ENCODE data around the gene ROBO1. TPM values are rescaled to one million over a fixed set of nuclear protein-coding genes. Genes with fewer than 3 reads are reported as not detected.

ROBO1 gene
- total RNA-seq, 1 donor from 2014 or later = 182 TPM

DNA sequence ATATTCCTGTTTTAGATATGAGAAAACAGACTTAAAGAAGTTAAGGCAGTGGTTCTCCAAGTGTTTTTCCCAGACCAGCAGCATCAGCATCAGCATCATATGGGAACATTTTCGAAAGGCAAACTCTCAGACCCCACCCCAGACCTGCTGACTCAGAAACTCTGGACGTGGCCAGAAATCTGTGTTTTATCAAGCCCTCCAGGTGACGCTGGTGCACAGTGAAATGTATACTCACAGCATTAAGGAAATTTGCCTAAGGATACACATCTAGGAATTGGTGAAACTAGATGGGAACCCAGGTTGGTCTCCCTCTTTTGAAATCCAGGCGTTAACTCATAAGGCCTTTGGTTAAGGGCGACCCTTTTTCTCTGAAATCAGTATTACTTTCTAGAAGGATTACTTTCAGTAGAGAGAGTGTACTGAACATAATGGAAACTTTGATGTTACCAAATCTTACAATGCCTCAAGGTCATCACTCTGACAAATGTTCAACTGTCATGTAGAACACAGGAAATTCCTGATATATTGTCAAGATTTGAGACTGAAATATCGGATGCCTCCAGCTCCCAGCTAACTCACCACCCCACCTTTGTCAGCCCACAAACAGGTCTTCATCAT is 910.2 kb downstream of the ROBO1 start:
- Mint-ChIP-seq H3K27me3 (peaks cover 18% of the 10 kb centered on the region), H3K9me3 (peaks cover 4% of the 10 kb centered on the region), H3K27ac (no peak overlapping the region), H3K4me1 (ENCODE audit: unreplicated experiment) (peaks cover 30% of the 10 kb centered on the region), H3K4me3 (peak overlapping the region; percentile 43), H3K36me3 (peaks cover 13% of the 10 kb centered on the region)
- TF ChIP-seq, protein P1, sequence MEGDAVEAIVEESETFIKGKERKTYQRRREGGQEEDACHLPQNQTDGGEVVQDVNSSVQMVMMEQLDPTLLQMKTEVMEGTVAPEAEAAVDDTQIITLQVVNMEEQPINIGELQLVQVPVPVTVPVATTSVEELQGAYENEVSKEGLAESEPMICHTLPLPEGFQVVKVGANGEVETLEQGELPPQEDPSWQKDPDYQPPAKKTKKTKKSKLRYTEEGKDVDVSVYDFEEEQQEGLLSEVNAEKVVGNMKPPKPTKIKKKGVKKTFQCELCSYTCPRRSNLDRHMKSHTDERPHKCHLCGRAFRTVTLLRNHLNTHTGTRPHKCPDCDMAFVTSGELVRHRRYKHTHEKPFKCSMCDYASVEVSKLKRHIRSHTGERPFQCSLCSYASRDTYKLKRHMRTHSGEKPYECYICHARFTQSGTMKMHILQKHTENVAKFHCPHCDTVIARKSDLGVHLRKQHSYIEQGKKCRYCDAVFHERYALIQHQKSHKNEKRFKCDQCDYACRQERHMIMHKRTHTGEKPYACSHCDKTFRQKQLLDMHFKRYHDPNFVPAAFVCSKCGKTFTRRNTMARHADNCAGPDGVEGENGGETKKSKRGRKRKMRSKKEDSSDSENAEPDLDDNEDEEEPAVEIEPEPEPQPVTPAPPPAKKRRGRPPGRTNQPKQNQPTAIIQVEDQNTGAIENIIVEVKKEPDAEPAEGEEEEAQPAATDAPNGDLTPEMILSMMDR (conservative IDR thresholded peaks at IDR 0.05) = no peak
- DNase-seq (ENCODE audit: extremely low spot score, unreplicated experiment) = no peak

DNA sequence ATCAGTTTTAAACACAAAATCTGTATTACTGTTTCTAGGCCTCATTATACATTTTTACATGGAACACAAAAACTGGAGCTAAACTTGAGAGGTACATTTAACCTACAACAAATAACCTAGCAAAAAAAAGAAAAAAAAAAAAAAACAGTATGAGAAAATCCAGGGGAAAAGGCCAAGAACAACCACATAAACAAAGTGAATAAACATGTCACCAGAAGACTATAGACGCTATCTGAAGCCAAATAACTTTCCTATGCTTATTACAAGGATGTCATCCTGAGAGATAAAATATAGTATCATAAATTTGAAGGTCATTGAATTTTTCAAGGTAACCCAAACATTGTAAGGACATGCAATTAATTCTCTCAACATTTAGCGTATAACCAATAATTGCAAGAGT is 911.6 kb downstream of the ROBO1 start:
- no peak overlapping the region for H3K27ac Mint-ChIP-seq
- H3K9me3 Mint-ChIP-seq = no peaks in the 10 kb centered on the region

DNA sequence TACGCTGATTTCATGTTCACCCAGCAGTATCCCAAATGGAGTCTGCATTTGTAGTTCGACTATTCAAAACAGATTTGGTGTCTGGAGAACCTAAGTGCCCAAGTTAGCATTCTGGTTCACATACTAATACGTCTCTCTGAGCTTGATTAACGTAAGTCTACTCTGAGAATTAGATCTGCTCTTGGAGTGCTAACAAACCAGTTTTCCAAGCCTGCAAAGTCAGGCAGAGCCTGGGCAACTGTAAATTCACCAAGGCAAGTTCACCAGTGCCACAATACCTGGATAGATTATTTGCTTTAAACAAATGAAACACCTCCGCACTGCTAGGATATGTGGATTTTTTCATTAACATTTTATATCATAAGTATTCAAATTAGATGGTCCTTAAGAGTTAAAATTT is 912.6 kb downstream of the ROBO1 start:
- no peak overlapping the region for H3K27ac Mint-ChIP-seq
- TF ChIP-seq, protein P1 (conservative IDR thresholded peaks at IDR 0.05) = no peak
- H3K9me3 Mint-ChIP-seq = no peaks in the 10 kb centered on the region
- peaks cover 30% of the 10 kb centered on the region for H3K4me1 Mint-ChIP-seq (ENCODE audit: unreplicated experiment)
- H3K27me3 Mint-ChIP-seq = peaks cover 7% of the 10 kb centered on the region
- H3K36me3 Mint-ChIP-seq = peaks cover 15% of the 10 kb centered on the region
- H3K4me3 Mint-ChIP-seq = no peak overlapping the region
- DNase-seq (ENCODE audit: extremely low spot score, unreplicated experiment) = no peak

More for the DNA sequence above, 911.6 kb downstream of the ROBO1 start:
- no peak for DNase-seq (ENCODE audit: extremely low spot score, unreplicated experiment)
- Mint-ChIP-seq H3K27me3 (peaks cover 9% of the 10 kb centered on the region), H3K4me3 (no peak overlapping the region), H3K4me1 (ENCODE audit: unreplicated experiment) (peaks cover 30% of the 10 kb centered on the region), H3K36me3 (peaks cover 15% of the 10 kb centered on the region)
- TF ChIP-seq, protein P1 (conservative IDR thresholded peaks at IDR 0.05) = no peak

DNA sequence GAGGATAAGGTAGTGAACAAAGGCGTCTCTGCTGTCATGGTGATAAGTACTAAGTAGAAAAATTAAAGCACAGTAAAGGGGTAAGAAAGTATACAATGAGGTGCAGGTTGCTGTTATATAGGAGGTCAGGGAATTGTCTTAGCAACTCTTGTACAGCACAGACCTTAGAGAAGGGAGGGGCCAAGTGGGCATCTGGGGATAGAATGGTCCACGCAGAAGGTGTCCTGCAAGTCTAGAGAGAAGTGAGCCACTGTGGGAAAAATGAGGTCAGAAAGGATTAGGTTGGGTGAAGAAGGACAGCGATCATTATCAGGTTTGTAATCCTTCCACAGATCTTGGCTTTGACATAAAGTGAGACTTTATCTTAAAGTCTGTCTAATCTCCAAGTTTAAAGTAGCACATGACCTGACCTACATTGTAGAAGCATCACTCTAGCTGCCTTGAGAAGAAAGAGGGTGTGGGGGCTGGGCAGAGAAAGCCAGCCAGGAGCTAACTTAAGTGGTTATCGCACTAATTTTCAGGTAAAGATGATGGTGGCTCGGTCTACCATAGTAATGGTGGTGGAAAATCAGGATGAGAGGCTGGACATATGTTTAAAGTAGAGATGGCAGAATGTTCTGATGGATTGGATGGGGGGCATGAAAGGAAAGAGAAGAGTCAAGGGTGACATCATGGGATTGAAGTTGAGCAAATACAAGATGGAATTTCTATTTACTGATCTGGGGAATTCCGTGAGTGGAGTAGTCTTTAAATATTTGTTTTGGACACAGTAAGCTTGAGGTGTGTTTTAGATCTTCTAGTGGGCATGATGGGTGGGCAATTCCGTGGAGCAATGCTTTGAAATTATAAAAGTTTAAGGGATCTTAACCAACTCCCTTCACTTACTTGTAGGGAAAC is 919.2 kb downstream of the ROBO1 start:
- Mint-ChIP-seq H3K36me3 (peaks cover 15% of the 10 kb centered on the region), H3K4me1 (ENCODE audit: unreplicated experiment) (peaks cover 42% of the 10 kb centered on the region), H3K9me3 (peaks cover 6% of the 10 kb centered on the region), H3K4me3 (peak overlapping the region; percentile 4), H3K27me3 (no peaks in the 10 kb centered on the region), H3K27ac (no peak overlapping the region)
- TF ChIP-seq, protein P1 (conservative IDR thresholded peaks at IDR 0.05) = no peak
- DNase-seq (ENCODE audit: extremely low spot score, unreplicated experiment) = no peak

DNA sequence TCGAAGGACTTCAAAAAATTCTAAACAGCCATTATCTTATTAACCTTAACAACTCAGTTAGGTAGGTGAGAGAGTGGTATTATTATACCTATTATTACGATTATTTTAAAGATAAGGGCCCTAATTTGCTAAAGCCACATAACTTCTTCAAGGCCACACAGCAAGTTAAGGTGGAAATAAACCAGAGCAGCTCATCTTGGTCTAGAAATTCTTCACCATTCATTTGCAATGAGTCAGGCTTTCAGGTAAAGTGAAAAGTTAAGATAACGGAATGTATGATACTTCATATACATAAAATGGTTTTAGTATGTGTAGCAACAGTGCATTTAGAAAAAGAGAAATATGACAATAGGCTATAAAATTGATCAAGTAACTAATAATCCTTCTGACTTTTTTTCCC is 920.2 kb downstream of the ROBO1 start:
- Mint-ChIP-seq H3K9me3 (peaks cover 6% of the 10 kb centered on the region), H3K27me3 (no peaks in the 10 kb centered on the region), H3K4me1 (ENCODE audit: unreplicated experiment) (peaks cover 42% of the 10 kb centered on the region), H3K4me3 (no peak overlapping the region), H3K27ac (no peak overlapping the region), H3K36me3 (peaks cover 10% of the 10 kb centered on the region)
- no peak for DNase-seq (ENCODE audit: extremely low spot score, unreplicated experiment)
- TF ChIP-seq, protein P1 (conservative IDR thresholded peaks at IDR 0.05) = no peak
